ENCODE measurements around the gene TWIST2.

- TF ChIP-seq POLR2A (IDR thresholded peaks at IDR 0.05; ENCODE audit: low read depth, low read length) (no peak), POLR2AphosphoS5 (IDR thresholded peaks at IDR 0.05; ENCODE audit: low read depth, low read length) (no peak), TAF1 (IDR thresholded peaks at IDR 0.05; ENCODE audit: low read depth, low read length) (no peak)
Measured at GRCh38 chr2:238818561-238818960, 29.3 kb upstream of the TWIST2 start.

Data from GM12891 (cell line).